Measurements from ENCODE around the gene CYP27B1. TPM values are rescaled to one million over a fixed set of nuclear protein-coding genes. Genes with fewer than 3 reads are reported as not detected.

CYP27B1 gene
- total and polyA plus RNA-seq, 9 of the 15 experiments (the other 6 are each of a cell fraction or from before 2014, with no cell fraction given) = 0.18 to 4.2 (median 1.8) TPM

DNA sequence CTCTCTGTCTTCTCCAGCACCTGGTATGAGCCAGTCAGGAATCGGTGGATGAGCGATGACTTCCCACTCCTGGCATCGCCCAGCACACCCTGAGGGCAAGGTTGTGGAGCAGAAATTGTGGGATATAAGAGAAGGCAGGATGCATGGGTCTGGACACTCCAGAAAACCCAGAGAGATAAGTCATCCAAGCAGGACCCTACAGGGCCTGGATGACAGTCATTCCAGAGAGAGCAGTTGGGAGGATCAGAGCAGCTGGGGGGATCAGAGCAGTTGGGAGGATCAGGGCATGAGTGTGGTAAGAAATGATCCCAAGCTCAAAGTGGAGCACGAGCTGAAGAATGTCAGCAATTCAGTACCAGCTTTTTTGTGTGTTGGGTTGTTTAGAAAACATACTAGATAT lies 32.3 kb downstream of the CYP27B1 start:
- Histone ChIP-seq H3K9me3 (replicated peaks; ENCODE audit: control insufficient read depth, insufficient read depth, low read depth, low read length) (no peaks in the 10 kb centered on the region), H3K4me1 (replicated peaks in 1 of 2; ENCODE audit: control insufficient read depth in 2 of 2, insufficient read depth in 2 of 2, low read length in 2 of 2) (peaks cover 9 to 28% of the 10 kb centered on the region in 2 experiments; a peak in 4 of 5 replicates), H3K79me2 (ENCODE audit: control insufficient read depth, insufficient read depth, low read length) (no peaks in the 10 kb centered on the region), H2AFZ (ENCODE audit: low read depth, low read length) (no peak overlapping the region), H4K20me1 (replicated peaks; ENCODE audit: control insufficient read depth, insufficient read depth, low read length) (no peaks in the 10 kb centered on the region), H3K9ac (ENCODE audit: insufficient read depth in 1 of 2, low read depth in 2 of 2, low read length in 2 of 2) (peak overlapping the region in 1 of 2 experiments; percentile 12; a peak in 1 of 4 replicates), H3K27ac (ENCODE audit: extremely low read depth, low read depth, low read length) (no peak overlapping the region), H3K4me3 (no peak overlapping the region), H3K36me3 (ENCODE audit: control insufficient read depth, insufficient read depth, low read length) (no peaks in the 10 kb centered on the region), H3K9me1 (ENCODE audit: control insufficient read depth, insufficient read depth, low read length) (peaks cover 4% of the 10 kb centered on the region), H3K4me2 (ENCODE audit: insufficient read depth, low read length) (no peak overlapping the region), H3K27me3 (ENCODE audit: control insufficient read depth in 2 of 2, insufficient read depth in 2 of 2, low read length in 2 of 2) (peaks cover 31 to 66% of the 10 kb centered on the region in 2 experiments)
- WGBS (ENCODE audit: insufficient coverage, low coverage, missing lambda C conversion rate) = 9% methylated on average over 4 of the region's 4 CpGs
- POLR2A ChIA-PET = interaction anchor here (1.2 to 3.5 kb wide), 3 partner anchors 11 to 220 kb away, joined by 4 to 15 read pairs (median 5); partner anchors contain the start of gene TSPAN31
- intact Hi-C loops (cut with micrococcal nuclease) = no loop called here
- DNase-seq (ENCODE audit: extremely low read depth in 1 of 4, low spot score in 3 of 4) (no peak), ATAC-seq (no peak), FAIRE-seq (no peak)
- TF ChIP-seq SREBF1 (IDR thresholded peaks at IDR 0.05; ENCODE audit: borderline replicate concordance, low read depth, low read length) (no peak), KDM5B (IDR thresholded peaks at IDR 0.05; ENCODE audit: insufficient replicate concordance, low read depth, low read length) (no peak), HCFC1 (IDR thresholded peaks at IDR 0.05; ENCODE audit: low read depth, low read length) (no peak), DMBX1 (CRISPR knock-in tag; IDR thresholded peaks at IDR 0.05; ENCODE audit: borderline replicate concordance) (no peak), DNMT1 (IDR thresholded peaks at IDR 0.05) (no peak)
- in situ Hi-C loops (cut with MboI) = loop anchor here (5.0 kb wide), 1 partner anchor 107 kb away; no protein-coding TSS in a partner anchor
- CTCF ChIA-PET (ENCODE audit: low intra/inter-chr PET ratio) = interaction anchor here (2.3 kb wide), 1 partner anchor 151 kb away, joined by 17 read pairs; no protein-coding TSS in a partner anchor
- no TSS peak for BruUV-seq (replicated peaks)

DNA sequence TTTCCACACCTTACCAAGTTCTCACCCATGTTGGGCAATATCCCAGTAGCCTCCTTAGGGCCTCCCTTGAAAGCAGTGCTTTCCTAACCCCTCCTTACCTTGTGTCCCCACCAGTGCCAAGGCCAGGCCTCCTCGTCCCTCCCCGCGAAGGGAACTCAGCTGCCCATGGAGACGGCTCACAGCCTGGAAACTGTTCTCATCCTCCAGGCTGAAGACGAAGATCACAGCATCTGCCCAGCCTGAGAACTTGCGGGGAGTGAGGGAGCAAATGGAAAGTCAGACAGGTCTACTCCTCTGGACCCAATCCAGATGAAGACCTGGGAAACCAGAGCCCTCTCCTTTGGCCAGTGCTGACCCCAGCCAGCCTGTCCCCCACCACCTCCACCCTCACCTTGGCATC lies 33.0 kb downstream of the CYP27B1 start:
- FAIRE-seq = no peak
- Histone ChIP-seq H3K4me2 (ENCODE audit: insufficient read depth, low read length) (no peak overlapping the region), H3K27me3 (ENCODE audit: control insufficient read depth in 2 of 2, insufficient read depth in 2 of 2, low read length in 2 of 2) (peaks cover 35 to 64% of the 10 kb centered on the region in 2 experiments), H3K4me1 (replicated peaks in 1 of 2; ENCODE audit: control insufficient read depth in 2 of 2, insufficient read depth in 2 of 2, low read length in 2 of 2) (peaks cover 9 to 28% of the 10 kb centered on the region in 2 experiments; a peak in 4 of 5 replicates), H3K79me2 (ENCODE audit: control insufficient read depth, insufficient read depth, low read length) (no peaks in the 10 kb centered on the region), H3K27ac (ENCODE audit: extremely low read depth, low read depth, low read length) (no peak overlapping the region), H3K36me3 (ENCODE audit: control insufficient read depth, insufficient read depth, low read length) (no peaks in the 10 kb centered on the region), H3K9me1 (ENCODE audit: control insufficient read depth, insufficient read depth, low read length) (peaks cover 4% of the 10 kb centered on the region), H2AFZ (ENCODE audit: low read depth, low read length) (no peak overlapping the region), H4K20me1 (replicated peaks; ENCODE audit: control insufficient read depth, insufficient read depth, low read length) (no peaks in the 10 kb centered on the region; the same call in 1 of the 2 replicates), H3K9me3 (replicated peaks; ENCODE audit: control insufficient read depth, insufficient read depth, low read depth, low read length) (no peaks in the 10 kb centered on the region), H3K4me3 (no peak overlapping the region), H3K9ac (ENCODE audit: insufficient read depth in 1 of 2, low read depth in 2 of 2, low read length in 2 of 2) (no peak overlapping the region; a peak in 1 of 4 replicates)
- TF ChIP-seq GATAD2A (IDR thresholded peaks at IDR 0.05) (no peak), SMC3 (conservative IDR thresholded peaks at IDR 0.05; ENCODE audit: insufficient read depth, low read depth, low read length) (no peak)
- TF ChIP-seq, protein P1, sequence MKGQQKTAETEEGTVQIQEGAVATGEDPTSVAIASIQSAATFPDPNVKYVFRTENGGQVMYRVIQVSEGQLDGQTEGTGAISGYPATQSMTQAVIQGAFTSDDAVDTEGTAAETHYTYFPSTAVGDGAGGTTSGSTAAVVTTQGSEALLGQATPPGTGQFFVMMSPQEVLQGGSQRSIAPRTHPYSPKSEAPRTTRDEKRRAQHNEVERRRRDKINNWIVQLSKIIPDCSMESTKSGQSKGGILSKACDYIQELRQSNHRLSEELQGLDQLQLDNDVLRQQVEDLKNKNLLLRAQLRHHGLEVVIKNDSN (CRISPR knock-in tag; IDR thresholded peaks at IDR 0.05) = 0 out of 2 replicates have a peak, but pooled peaks have one; percentile 2
- ChIA-PET POLR2A (interaction anchor here (0.8 to 3.5 kb wide), 2 partner anchors 11 to 14 kb away, joined by 3 to 15 read pairs; partner anchors contain the start of gene TSPAN31), CTCF (ENCODE audit: low intra/inter-chr PET ratio) (no interaction called here)
- no peak for DNase-seq (ENCODE audit: extremely low read depth in 1 of 4, low spot score in 3 of 4)
- in situ Hi-C loops (cut with MboI) = loop anchor here (5.0 kb wide), 1 partner anchor 107 kb away; no protein-coding TSS in a partner anchor
- 0% methylated on average over 6 of the region's 6 CpGs for WGBS (ENCODE audit: insufficient coverage, low coverage, missing lambda C conversion rate)
- BruUV-seq (replicated peaks) = no TSS peak
- intact Hi-C loops (cut with micrococcal nuclease) = no loop called here
- no peak for ATAC-seq
